ENCODE measurements around the gene PRRC1.
A peak's percentile ranks its signal among the peaks of the same experiment; 100 is the strongest.

DNA sequence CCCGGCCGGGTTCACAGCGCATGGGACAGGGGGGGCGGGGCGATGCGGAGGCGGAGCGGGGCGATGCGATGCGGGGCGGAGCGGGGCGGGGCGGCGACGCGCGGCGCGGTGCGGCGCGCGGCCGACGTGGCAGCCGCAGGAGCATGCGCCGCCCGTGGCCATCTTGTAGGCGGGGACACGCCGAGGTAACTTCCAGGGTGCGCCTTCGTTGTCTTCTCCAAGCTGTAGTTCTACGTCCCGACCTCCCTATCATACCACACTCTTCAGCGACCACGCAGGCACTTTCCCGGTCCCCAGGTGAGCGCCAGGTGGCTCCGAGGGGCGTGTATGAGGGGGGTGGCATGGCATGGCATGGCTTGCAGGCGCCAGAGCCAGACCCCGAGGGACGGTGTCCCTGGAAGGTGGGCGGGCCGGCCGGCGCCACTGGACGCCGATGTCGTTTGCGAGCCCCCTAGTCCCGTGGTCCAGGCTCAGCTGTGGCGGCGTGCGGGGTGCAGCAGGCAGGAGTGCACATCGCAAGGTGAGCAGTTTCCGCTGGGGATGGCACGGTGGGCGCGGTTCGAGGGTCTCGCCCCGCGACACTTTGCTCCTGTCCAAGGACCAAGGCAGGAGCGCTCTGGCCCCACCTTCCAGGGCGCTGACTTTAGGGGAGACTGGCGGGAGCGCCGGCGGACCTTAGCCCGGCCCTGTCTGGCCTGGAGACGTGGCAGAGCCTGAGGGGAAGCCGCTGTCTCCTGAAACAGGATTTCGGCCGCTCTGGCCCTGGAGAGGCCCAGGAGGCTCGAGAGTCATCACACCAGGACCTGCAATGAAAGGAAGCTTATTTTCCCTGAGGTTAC is at the start of gene PRRC1:
- TF ChIP-seq POLR2A (IDR thresholded peaks at IDR 0.05; ENCODE audit: borderline replicate concordance, extremely low read depth, insufficient read depth, insufficient read length), result peak; percentile 55
- TF ChIP-seq, protein P1, sequence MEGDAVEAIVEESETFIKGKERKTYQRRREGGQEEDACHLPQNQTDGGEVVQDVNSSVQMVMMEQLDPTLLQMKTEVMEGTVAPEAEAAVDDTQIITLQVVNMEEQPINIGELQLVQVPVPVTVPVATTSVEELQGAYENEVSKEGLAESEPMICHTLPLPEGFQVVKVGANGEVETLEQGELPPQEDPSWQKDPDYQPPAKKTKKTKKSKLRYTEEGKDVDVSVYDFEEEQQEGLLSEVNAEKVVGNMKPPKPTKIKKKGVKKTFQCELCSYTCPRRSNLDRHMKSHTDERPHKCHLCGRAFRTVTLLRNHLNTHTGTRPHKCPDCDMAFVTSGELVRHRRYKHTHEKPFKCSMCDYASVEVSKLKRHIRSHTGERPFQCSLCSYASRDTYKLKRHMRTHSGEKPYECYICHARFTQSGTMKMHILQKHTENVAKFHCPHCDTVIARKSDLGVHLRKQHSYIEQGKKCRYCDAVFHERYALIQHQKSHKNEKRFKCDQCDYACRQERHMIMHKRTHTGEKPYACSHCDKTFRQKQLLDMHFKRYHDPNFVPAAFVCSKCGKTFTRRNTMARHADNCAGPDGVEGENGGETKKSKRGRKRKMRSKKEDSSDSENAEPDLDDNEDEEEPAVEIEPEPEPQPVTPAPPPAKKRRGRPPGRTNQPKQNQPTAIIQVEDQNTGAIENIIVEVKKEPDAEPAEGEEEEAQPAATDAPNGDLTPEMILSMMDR (IDR thresholded peaks at IDR 0.05 in 2 of 3, conservative IDR thresholded peaks at IDR 0.05 in 1 of 3; ENCODE audit: borderline replicate concordance in 1 of 3, insufficient read depth in 1 of 3, low read depth in 2 of 3, low read length in 2 of 3), result no peak
- no peak for TF ChIP-seq EZH2 (IDR thresholded peaks at IDR 0.05)
- TF ChIP-seq, protein P2, sequence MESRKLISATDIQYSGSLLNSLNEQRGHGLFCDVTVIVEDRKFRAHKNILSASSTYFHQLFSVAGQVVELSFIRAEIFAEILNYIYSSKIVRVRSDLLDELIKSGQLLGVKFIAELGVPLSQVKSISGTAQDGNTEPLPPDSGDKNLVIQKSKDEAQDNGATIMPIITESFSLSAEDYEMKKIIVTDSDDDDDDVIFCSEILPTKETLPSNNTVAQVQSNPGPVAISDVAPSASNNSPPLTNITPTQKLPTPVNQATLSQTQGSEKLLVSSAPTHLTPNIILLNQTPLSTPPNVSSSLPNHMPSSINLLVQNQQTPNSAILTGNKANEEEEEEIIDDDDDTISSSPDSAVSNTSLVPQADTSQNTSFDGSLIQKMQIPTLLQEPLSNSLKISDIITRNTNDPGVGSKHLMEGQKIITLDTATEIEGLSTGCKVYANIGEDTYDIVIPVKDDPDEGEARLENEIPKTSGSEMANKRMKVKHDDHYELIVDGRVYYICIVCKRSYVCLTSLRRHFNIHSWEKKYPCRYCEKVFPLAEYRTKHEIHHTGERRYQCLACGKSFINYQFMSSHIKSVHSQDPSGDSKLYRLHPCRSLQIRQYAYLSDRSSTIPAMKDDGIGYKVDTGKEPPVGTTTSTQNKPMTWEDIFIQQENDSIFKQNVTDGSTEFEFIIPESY (IDR thresholded peaks at IDR 0.05; ENCODE audit: extremely low read depth, insufficient replicate concordance, low read length), result no peak
- TF ChIP-seq, protein P3, sequence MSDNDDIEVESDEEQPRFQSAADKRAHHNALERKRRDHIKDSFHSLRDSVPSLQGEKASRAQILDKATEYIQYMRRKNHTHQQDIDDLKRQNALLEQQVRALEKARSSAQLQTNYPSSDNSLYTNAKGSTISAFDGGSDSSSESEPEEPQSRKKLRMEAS (IDR thresholded peaks at IDR 0.05), result peak; percentile 66
- no peak for TF ChIP-seq JUND (IDR thresholded peaks at IDR 0.05)
- TF ChIP-seq FOSL1 (IDR thresholded peaks at IDR 0.05; ENCODE audit: low read depth), result no peak
- no peak; the same call in 1 of the 2 replicates for TF ChIP-seq SP1 (IDR thresholded peaks at IDR 0.05; ENCODE audit: low read depth)
- TF ChIP-seq, protein P4, sequence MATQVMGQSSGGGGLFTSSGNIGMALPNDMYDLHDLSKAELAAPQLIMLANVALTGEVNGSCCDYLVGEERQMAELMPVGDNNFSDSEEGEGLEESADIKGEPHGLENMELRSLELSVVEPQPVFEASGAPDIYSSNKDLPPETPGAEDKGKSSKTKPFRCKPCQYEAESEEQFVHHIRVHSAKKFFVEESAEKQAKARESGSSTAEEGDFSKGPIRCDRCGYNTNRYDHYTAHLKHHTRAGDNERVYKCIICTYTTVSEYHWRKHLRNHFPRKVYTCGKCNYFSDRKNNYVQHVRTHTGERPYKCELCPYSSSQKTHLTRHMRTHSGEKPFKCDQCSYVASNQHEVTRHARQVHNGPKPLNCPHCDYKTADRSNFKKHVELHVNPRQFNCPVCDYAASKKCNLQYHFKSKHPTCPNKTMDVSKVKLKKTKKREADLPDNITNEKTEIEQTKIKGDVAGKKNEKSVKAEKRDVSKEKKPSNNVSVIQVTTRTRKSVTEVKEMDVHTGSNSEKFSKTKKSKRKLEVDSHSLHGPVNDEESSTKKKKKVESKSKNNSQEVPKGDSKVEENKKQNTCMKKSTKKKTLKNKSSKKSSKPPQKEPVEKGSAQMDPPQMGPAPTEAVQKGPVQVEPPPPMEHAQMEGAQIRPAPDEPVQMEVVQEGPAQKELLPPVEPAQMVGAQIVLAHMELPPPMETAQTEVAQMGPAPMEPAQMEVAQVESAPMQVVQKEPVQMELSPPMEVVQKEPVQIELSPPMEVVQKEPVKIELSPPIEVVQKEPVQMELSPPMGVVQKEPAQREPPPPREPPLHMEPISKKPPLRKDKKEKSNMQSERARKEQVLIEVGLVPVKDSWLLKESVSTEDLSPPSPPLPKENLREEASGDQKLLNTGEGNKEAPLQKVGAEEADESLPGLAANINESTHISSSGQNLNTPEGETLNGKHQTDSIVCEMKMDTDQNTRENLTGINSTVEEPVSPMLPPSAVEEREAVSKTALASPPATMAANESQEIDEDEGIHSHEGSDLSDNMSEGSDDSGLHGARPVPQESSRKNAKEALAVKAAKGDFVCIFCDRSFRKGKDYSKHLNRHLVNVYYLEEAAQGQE (IDR thresholded peaks at IDR 0.05; ENCODE audit: low read depth), result no peak
- no peak for TF ChIP-seq TCF7L2 (IDR thresholded peaks at IDR 0.05; ENCODE audit: borderline replicate concordance, extremely low read depth, insufficient read depth, insufficient read length)
- TF ChIP-seq SIN3A (IDR thresholded peaks at IDR 0.05; ENCODE audit: low read depth), result no peak; the same call in 1 of the 2 replicates
- no peak for TF ChIP-seq CBX3 (IDR thresholded peaks at IDR 0.05; ENCODE audit: low read depth)
- TF ChIP-seq CEBPB (IDR thresholded peaks at IDR 0.05; ENCODE audit: low read depth), result no peak
- peak; percentile 97 for TF ChIP-seq POLR2AphosphoS5 (IDR thresholded peaks at IDR 0.05; ENCODE audit: low read depth, low read length)

Data from HCT116 (cell line).